ENCODE measurements around the gene ZNF609.

DNA sequence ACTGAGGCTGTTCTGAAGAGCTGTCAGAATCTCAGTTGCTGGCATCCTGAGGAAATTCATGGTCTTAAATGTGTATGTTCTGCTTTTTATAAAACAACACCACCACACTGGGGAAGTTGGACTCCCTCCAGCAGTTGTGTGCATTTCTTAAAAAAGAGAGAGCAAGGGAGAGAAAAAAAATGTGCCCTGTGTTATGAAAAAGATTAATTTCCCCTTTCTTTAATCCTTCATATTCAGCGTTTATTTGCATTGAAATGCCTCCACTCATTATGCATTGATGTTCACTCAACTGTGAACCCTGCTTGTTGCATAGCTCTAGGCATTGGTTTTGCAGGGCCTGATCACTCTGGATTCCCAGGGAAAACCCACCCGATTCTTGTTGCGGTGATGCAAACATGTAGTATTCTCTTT, 4.4 kb upstream of the ZNF609 start:
- TF ChIP-seq CTCF (IDR thresholded peaks at IDR 0.05 in 4 of 5, conservative IDR thresholded peaks at IDR 0.05 in 1 of 5), result no peak
- TF ChIP-seq POLR2A (IDR thresholded peaks at IDR 0.05), result no peak

Data from gastrocnemius medialis (tissue), 4 donors.